HS-27A (cell line): Measurements from ENCODE around the gene TTC39B.

ENCODE experiments used
- DNase-seq: peaks from one replicate; pipeline ENCODE4 v3.0.0-alpha.2; 2012; ENCODE audit warnings: low read depth, missing footprints

TTC39B gene

GRCh38 chr9:15163931-15164330 lies 143.1 kb downstream of the TTC39B start:
- DNase-seq: no peak

- DNase-seq: no peak
These were observed 145.3 kb downstream of the TTC39B start for GRCh38 chr9:15161753-15162152.

GRCh38 chr9:15160673-15161072 lies 146.3 kb downstream of the TTC39B start:
- DNase-seq: no peak

- DNase-seq: no peak
These were observed 149.0 kb downstream of the TTC39B start for GRCh38 chr9:15158064-15158463.

GRCh38 chr9:15157381-15157780 lies 149.6 kb downstream of the TTC39B start:
- DNase-seq: no peak

GRCh38 chr9:15156241-15156640 lies 150.8 kb downstream of the TTC39B start:
- no peak for DNase-seq

- no peak for DNase-seq
These were observed 151.2 kb downstream of the TTC39B start for GRCh38 chr9:15155826-15156225.

GRCh38 chr9:15155323-15155722 lies 151.7 kb downstream of the TTC39B start:
- DNase-seq: no peak

GRCh38 chr9:15154677-15155076 lies 152.3 kb downstream of the TTC39B start:
- DNase-seq: no peak

- no peak for DNase-seq
These were observed 153.1 kb downstream of the TTC39B start for GRCh38 chr9:15153961-15154360.

- DNase-seq: no peak
These were observed 156.1 kb downstream of the TTC39B start for GRCh38 chr9:15150939-15151338.

- no peak for DNase-seq
These were observed 157.6 kb downstream of the TTC39B start for GRCh38 chr9:15149450-15149849.

GRCh38 chr9:15146268-15146700 lies 160.7 kb downstream of the TTC39B start:
- no peak for DNase-seq

GRCh38 chr9:15144622-15145061 lies 162.4 kb downstream of the TTC39B start:
- no peak for DNase-seq

GRCh38 chr9:15142878-15143534 lies 164.0 kb downstream of the TTC39B start:
- DNase-seq: no peak

- DNase-seq: no peak
These were observed 167.0 kb downstream of the TTC39B start for GRCh38 chr9:15140051-15140450.

GRCh38 chr9:15139469-15139868 lies 167.5 kb downstream of the TTC39B start:
- no peak for DNase-seq

GRCh38 chr9:15138357-15138686 lies 168.7 kb downstream of the TTC39B start:
- DNase-seq: no peak

GRCh38 chr9:15137658-15138356 lies 169.2 kb downstream of the TTC39B start:
- no peak for DNase-seq

GRCh38 chr9:15137089-15137488 lies 169.9 kb downstream of the TTC39B start:
- no peak for DNase-seq

GRCh38 chr9:15136646-15137045 lies 170.4 kb downstream of the TTC39B start:
- no peak for DNase-seq

GRCh38 chr9:15135164-15135792 lies 171.7 kb downstream of the TTC39B start:
- no peak for DNase-seq

GRCh38 chr9:15133488-15133887 lies 173.5 kb downstream of the TTC39B start:
- no peak for DNase-seq
